ENCODE results near the gene TAF11L11.
"Not testable (repeated sequence)": the region's sequence is repeated elsewhere in the genome, so short reads cannot be mapped to it uniquely, and the experiment has no call there.

The TAF11L11 gene

DNA sequence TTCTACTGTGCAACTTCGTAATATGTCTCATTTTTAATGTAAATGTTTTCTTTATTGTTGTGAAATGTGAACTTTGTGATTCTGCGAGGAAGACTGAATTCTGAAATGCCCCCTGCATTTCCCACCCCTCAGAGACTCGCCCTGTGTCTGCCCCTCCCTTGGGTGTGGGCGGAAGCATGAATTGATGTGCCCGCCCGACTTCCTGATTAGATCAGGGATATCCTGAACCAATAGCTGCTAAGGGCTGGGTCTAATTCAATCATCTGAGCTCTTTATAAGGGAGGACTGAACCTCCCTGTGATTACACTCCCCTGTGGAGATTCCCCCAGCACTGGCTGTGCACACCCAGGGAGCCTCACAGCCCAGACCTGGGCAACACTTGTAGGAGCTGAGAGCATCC, at the start of gene TAF11L11:
Gene TAF11L11, plus strand, starts transcription at position 304 of the 400 bp plus-strand sequence.
- H3K27ac ChIP-seq (ENCODE audit: low read length); H2AFZ ChIP-seq (ENCODE audit: low read length); H3K9me2 ChIP-seq (replicated peaks; ENCODE audit: insufficient read depth, low read length); H3K9ac ChIP-seq (ENCODE audit: low read length); DNase-seq; H3K9me3 ChIP-seq (replicated peaks; ENCODE audit: insufficient read depth, low read length); H3K4me2 ChIP-seq (ENCODE audit: low read depth, low read length); H3K4me3 ChIP-seq (ENCODE audit: low read length); H3K79me2 ChIP-seq (ENCODE audit: low read length); H4K20me1 ChIP-seq (ENCODE audit: insufficient read depth, low read length); H3K36me3 ChIP-seq (replicated peaks; ENCODE audit: insufficient read depth, low read length); H3F3A ChIP-seq (ENCODE audit: insufficient read depth, low read length); H3K4me1 ChIP-seq (ENCODE audit: low read length); H3K27me3 ChIP-seq (replicated peaks; ENCODE audit: insufficient read depth, low read length): not testable (repeated sequence)

DNA sequence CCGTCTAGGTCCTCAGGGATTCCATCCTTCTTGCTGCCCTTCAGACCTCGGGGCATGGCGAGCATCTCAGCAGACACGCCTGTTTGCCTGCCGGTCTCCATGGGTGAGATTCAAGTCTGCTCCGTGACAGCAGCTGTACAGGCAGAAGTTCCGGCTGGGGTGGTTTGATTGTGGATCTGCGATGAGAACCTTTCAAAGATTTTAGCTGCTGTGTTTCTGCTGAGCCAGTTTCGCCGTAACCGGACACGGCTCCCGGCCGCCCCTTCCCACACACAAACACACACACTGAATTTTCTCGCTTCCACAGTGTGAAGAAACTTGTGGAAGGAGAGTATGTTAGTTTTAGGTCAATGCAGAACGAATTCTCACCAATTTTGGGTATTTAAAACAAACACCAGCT, 18.3 kb upstream of the TAF11L11 start, which contains the start of gene TAF11L7:
Gene TAF11L7, minus strand, starts transcription at position 101 of the 400 bp plus-strand sequence.
- not testable (repeated sequence) for DNase-seq; H3K27ac ChIP-seq (ENCODE audit: low read length); H3F3A ChIP-seq (ENCODE audit: insufficient read depth, low read length); H3K4me3 ChIP-seq (ENCODE audit: low read length); H4K20me1 ChIP-seq (ENCODE audit: insufficient read depth, low read length); H3K9me2 ChIP-seq (replicated peaks; ENCODE audit: insufficient read depth, low read length); H3K79me2 ChIP-seq (ENCODE audit: low read length); H3K4me1 ChIP-seq (ENCODE audit: low read length); H3K4me2 ChIP-seq (ENCODE audit: low read depth, low read length); H3K9me3 ChIP-seq (replicated peaks; ENCODE audit: insufficient read depth, low read length); H3K9ac ChIP-seq (ENCODE audit: low read length); H2AFZ ChIP-seq (ENCODE audit: low read length); H3K36me3 ChIP-seq (replicated peaks; ENCODE audit: insufficient read depth, low read length); H3K27me3 ChIP-seq (replicated peaks; ENCODE audit: insufficient read depth, low read length)

DNA sequence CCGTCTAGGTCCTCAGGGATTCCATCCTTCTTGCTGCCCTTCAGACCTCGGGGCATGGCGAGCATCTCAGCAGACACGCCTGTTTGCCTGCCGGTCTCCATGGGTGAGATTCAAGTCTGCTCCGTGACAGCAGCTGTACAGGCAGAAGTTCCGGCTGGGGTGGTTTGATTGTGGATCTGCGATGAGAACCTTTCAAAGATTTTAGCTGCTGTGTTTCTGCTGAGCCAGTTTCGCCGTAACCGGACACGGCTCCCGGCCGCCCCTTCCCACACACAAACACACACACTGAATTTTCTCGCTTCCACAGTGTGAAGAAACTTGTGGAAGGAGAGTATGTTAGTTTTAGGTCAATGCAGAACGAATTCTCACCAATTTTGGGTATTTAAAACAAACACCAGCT, 13.1 kb upstream of the TAF11L11 start, which contains the start of gene TAF11L8:
Gene TAF11L8, minus strand, starts transcription at position 101 of the 400 bp plus-strand sequence.
- H3K27ac ChIP-seq (ENCODE audit: low read length); H3F3A ChIP-seq (ENCODE audit: insufficient read depth, low read length); H2AFZ ChIP-seq (ENCODE audit: low read length); H3K9me3 ChIP-seq (replicated peaks; ENCODE audit: insufficient read depth, low read length); H3K36me3 ChIP-seq (replicated peaks; ENCODE audit: insufficient read depth, low read length); H3K4me1 ChIP-seq (ENCODE audit: low read length); H4K20me1 ChIP-seq (ENCODE audit: insufficient read depth, low read length); H3K9ac ChIP-seq (ENCODE audit: low read length); H3K27me3 ChIP-seq (replicated peaks; ENCODE audit: insufficient read depth, low read length); H3K4me3 ChIP-seq (ENCODE audit: low read length); H3K4me2 ChIP-seq (ENCODE audit: low read depth, low read length); H3K79me2 ChIP-seq (ENCODE audit: low read length); H3K9me2 ChIP-seq (replicated peaks; ENCODE audit: insufficient read depth, low read length); DNase-seq: not testable (repeated sequence)

DNA sequence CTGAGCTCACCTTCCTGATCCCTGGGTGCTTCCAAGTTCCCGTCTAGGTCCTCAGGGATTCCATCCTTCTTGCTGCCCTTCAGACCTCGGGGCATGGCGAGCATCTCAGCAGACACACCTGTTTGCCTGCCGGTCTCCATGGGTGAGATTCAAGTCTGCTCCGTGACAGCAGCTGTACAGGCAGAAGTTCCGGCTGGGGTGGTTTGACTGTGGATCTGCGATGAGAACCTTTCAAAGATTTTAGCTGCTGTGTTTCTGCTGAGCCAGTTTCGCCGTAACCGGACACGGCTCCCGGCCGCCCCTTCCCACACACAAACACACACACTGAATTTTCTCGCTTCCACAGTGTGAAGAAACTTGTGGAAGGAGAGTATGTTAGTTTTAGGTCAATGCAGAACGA, 9.7 kb upstream of the TAF11L11 start, which contains the start of gene TAF11L9:
Gene TAF11L9, minus strand, starts transcription at position 140 of the 400 bp plus-strand sequence.
- not testable (repeated sequence) for H3K79me2 ChIP-seq (ENCODE audit: low read length); H3K27me3 ChIP-seq (replicated peaks; ENCODE audit: insufficient read depth, low read length); H3K36me3 ChIP-seq (replicated peaks; ENCODE audit: insufficient read depth, low read length); H3K4me3 ChIP-seq (ENCODE audit: low read length); H2AFZ ChIP-seq (ENCODE audit: low read length); DNase-seq; H3K9me3 ChIP-seq (replicated peaks; ENCODE audit: insufficient read depth, low read length); H4K20me1 ChIP-seq (ENCODE audit: insufficient read depth, low read length); H3K9ac ChIP-seq (ENCODE audit: low read length); H3K4me1 ChIP-seq (ENCODE audit: low read length); H3K4me2 ChIP-seq (ENCODE audit: low read depth, low read length); H3F3A ChIP-seq (ENCODE audit: insufficient read depth, low read length); H3K9me2 ChIP-seq (replicated peaks; ENCODE audit: insufficient read depth, low read length); H3K27ac ChIP-seq (ENCODE audit: low read length)

DNA sequence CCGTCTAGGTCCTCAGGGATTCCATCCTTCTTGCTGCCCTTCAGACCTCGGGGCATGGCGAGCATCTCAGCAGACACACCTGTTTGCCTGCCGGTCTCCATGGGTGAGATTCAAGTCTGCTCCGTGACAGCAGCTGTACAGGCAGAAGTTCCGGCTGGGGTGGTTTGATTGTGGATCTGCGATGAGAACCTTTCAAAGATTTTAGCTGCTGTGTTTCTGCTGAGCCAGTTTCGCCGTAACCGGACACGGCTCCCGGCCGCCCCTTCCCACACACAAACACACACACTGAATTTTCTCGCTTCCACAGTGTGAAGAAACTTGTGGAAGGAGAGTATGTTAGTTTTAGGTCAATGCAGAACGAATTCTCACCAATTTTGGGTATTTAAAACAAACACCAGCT, 6.3 kb upstream of the TAF11L11 start, which contains the start of gene TAF11L10:
Gene TAF11L10, minus strand, starts transcription at position 101 of the 400 bp plus-strand sequence.
- H3K79me2 ChIP-seq (ENCODE audit: low read length): not testable (repeated sequence)

DNA sequence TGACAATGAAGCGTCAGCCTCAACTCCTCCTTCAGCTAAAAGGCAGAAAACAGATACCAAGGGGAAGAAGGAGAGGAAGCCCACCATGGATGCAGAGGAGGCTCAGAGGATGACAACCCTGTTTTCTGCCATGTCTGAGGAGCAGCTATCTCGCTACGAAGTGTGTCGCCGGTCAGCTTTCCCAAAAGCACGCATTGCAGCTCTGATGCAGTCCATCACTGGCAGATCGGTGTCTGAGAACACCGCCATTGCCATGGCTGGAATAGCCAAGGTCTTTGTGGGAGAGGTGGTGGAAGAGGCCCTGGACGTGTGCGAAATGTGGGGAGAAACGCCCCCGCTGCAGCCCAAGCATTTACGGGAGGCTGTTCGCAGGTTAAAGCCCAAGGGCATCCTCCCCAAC, 968 bp downstream of the TAF11L11 start:
- no peaks in the 10 kb centered on the region for H3K79me2 ChIP-seq (ENCODE audit: low read length)
- no peak for DNase-seq
- H3K4me1 ChIP-seq (ENCODE audit: low read length): no peaks in the 10 kb centered on the region
- TF ChIP-seq EZH2phosphoT487 (IDR thresholded peaks at IDR 0.05; ENCODE audit: low read length) (no peak), EZH2 (optimal IDR thresholded peaks at IDR 0.05; ENCODE audit: low read depth, low read length) (no peak)
- TF ChIP-seq, protein P1, sequence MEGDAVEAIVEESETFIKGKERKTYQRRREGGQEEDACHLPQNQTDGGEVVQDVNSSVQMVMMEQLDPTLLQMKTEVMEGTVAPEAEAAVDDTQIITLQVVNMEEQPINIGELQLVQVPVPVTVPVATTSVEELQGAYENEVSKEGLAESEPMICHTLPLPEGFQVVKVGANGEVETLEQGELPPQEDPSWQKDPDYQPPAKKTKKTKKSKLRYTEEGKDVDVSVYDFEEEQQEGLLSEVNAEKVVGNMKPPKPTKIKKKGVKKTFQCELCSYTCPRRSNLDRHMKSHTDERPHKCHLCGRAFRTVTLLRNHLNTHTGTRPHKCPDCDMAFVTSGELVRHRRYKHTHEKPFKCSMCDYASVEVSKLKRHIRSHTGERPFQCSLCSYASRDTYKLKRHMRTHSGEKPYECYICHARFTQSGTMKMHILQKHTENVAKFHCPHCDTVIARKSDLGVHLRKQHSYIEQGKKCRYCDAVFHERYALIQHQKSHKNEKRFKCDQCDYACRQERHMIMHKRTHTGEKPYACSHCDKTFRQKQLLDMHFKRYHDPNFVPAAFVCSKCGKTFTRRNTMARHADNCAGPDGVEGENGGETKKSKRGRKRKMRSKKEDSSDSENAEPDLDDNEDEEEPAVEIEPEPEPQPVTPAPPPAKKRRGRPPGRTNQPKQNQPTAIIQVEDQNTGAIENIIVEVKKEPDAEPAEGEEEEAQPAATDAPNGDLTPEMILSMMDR (IDR thresholded peaks at IDR 0.05; ENCODE audit: low read length): no peak
- no peak overlapping the region for H3K4me2 ChIP-seq (ENCODE audit: low read depth, low read length)
- H3K9me3 ChIP-seq (replicated peaks; ENCODE audit: insufficient read depth, low read length): no peaks in the 10 kb centered on the region
- no peaks in the 10 kb centered on the region for H3K9me2 ChIP-seq (replicated peaks; ENCODE audit: insufficient read depth, low read length)
- no peak overlapping the region for H2AFZ ChIP-seq (ENCODE audit: low read length)
- no peak overlapping the region for H3K9ac ChIP-seq (ENCODE audit: low read length)
- H3K4me3 ChIP-seq (ENCODE audit: low read length): no peak overlapping the region
- no peaks in the 10 kb centered on the region for H3F3A ChIP-seq (ENCODE audit: insufficient read depth, low read length)
- no peak overlapping the region for H3K27ac ChIP-seq (ENCODE audit: low read length)
- H3K36me3 ChIP-seq (replicated peaks; ENCODE audit: insufficient read depth, low read length): no peaks in the 10 kb centered on the region
- no peaks in the 10 kb centered on the region for H3K27me3 ChIP-seq (replicated peaks; ENCODE audit: insufficient read depth, low read length)
- no peaks in the 10 kb centered on the region for H4K20me1 ChIP-seq (ENCODE audit: insufficient read depth, low read length)

More for the DNA sequence above, 6.3 kb upstream of the TAF11L11 start, which contains the start of gene TAF11L10:
- not testable (repeated sequence) for H3K27me3 ChIP-seq (replicated peaks; ENCODE audit: insufficient read depth, low read length); H3K9me3 ChIP-seq (replicated peaks; ENCODE audit: insufficient read depth, low read length); H4K20me1 ChIP-seq (ENCODE audit: insufficient read depth, low read length); H3K4me1 ChIP-seq (ENCODE audit: low read length); H3K4me2 ChIP-seq (ENCODE audit: low read depth, low read length); H3K27ac ChIP-seq (ENCODE audit: low read length); DNase-seq; H3K4me3 ChIP-seq (ENCODE audit: low read length); H2AFZ ChIP-seq (ENCODE audit: low read length); H3F3A ChIP-seq (ENCODE audit: insufficient read depth, low read length); H3K36me3 ChIP-seq (replicated peaks; ENCODE audit: insufficient read depth, low read length); H3K9ac ChIP-seq (ENCODE audit: low read length); H3K9me2 ChIP-seq (replicated peaks; ENCODE audit: insufficient read depth, low read length)

DNA sequence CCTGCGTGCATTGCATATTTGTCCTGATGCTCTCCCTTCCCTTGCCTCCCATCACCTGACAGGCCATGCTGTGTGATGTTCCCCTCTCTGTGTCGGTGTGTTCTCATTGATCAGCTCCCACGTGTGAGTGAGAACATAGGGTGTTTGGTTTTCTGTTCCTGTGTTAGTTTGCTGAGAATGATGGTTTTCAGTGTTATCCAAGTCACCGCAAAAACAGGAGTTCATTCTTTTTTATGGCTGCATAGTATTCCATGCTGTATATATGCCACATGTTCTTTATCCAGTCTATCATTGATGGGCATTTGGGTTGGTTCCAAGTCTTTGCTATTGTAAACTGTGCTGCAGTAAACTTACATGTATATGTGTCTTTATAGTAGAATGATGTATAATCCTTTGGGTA, 3.5 kb downstream of the TAF11L11 start:
- H4K20me1 ChIP-seq (ENCODE audit: insufficient read depth, low read length); H3K4me1 ChIP-seq (ENCODE audit: low read length); H3K9me3 ChIP-seq (replicated peaks; ENCODE audit: insufficient read depth, low read length); H3K9me2 ChIP-seq (replicated peaks; ENCODE audit: insufficient read depth, low read length); H2AFZ ChIP-seq (ENCODE audit: low read length); H3K9ac ChIP-seq (ENCODE audit: low read length); H3K79me2 ChIP-seq (ENCODE audit: low read length); H3K27me3 ChIP-seq (replicated peaks; ENCODE audit: insufficient read depth, low read length); DNase-seq; H3K27ac ChIP-seq (ENCODE audit: low read length); H3K36me3 ChIP-seq (replicated peaks; ENCODE audit: insufficient read depth, low read length); H3F3A ChIP-seq (ENCODE audit: insufficient read depth, low read length); H3K4me2 ChIP-seq (ENCODE audit: low read depth, low read length); H3K4me3 ChIP-seq (ENCODE audit: low read length): not testable (repeated sequence)
